HG03175 (cell line): ENCODE results near the gene TRPV4.

Experiments
- ATAC-seq: cut with Tn5 transposase; IDR thresholded peaks from one replicate; pipeline ENCODE4 v1.9.1; 2021; ENCODE audit warnings: mild to moderate bottlenecking, moderate library complexity; ENCODE audit not compliant: unreplicated experiment

TRPV4 gene

DNA sequence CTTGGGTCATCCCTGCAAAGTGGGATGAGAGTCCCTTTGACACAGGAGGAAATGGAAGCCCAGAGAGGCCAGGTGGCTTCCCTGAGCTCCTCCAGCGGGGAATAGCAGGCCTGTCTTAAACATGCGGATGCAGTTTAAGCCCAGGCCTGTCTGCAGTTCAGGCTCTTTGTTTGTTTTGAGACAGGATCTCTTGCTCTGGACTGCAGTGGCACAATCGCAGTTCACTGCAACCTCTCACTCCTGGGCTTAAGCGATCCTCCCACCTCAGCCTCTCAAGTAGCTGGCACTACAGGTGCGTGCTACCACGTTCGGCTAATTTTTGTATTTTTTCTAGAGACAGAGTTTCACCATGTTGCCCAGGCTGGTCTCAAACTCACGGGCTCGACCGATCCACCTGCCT lies 3.5 kb downstream of the TRPV4 start:
- no peak for ATAC-seq

GRCh38 chr12:109828754-109829511 lies 4.3 kb downstream of the TRPV4 start:
- ATAC-seq = no peak

- no peak for ATAC-seq
Observed at GRCh38 chr12:109827566-109828550, 5.3 kb downstream of the TRPV4 start.

DNA sequence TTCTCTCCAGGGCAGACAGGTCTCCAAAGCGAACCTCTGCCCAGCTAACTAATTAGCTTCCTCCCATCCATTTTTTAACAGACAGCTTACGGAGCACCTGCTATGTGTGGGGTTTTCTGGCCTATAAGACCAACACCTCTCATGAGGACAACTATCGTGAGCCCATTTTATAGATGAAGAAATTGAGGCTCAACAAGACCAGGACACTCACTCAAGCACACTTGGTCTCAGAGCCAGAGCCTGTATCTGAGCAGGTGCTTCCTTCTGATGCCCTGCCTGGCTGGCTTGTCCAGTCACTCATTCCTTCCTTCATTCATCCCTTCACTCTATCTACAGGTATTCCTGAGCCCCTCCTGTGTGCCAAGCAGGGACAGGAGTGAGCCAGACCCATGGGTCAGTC lies 6.1 kb downstream of the TRPV4 start:
- ATAC-seq = no peak

- ATAC-seq = no peak
Observed at GRCh38 chr12:109824731-109825130, 8.5 kb downstream of the TRPV4 start.

GRCh38 chr12:109822951-109823411 lies 10.2 kb downstream of the TRPV4 start:
- ATAC-seq = no peak

DNA sequence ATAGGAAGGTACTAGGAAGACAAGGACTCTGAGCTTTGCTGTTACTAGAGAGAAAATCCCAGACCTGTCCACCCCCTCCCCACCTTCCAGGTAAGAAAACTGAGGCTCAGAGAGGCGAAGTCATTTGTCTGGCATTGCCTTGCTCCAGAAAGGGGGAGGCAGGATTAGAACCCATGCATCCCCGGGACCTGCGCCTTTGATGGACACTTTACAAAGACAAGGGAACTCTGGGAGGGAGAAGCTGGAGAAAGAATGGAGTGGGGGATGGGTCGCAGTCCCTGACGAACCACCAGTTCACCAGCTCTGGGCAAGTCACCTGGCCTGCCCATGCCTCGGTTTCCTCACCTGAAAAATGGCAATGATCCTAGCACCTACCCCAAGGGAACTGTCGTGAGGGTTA lies 10.8 kb downstream of the TRPV4 start:
- no peak for ATAC-seq

DNA sequence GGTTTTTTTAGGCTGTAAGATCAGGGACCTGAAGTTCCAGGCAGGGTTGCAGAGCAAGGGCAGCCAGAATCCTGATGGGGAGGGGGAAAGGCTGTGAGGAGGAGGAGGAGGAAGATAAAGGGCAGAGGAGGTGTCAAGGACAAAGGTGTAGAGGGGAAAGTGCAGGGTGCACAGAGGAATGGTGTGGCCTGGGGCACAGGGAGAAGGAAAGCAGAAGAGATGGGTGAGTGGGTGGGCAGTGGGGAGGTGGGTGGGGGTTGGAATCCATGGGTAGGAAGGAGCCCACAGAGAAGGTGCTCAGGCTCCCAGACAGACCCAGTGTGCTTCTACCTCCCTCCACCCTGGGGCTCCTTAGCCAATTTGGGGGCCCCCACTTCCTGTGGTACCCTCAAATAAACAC lies 11.2 kb downstream of the TRPV4 start:
- ATAC-seq = no peak

- no peak for ATAC-seq
Observed at GRCh38 chr12:109820816-109821381, 12.3 kb downstream of the TRPV4 start.

DNA sequence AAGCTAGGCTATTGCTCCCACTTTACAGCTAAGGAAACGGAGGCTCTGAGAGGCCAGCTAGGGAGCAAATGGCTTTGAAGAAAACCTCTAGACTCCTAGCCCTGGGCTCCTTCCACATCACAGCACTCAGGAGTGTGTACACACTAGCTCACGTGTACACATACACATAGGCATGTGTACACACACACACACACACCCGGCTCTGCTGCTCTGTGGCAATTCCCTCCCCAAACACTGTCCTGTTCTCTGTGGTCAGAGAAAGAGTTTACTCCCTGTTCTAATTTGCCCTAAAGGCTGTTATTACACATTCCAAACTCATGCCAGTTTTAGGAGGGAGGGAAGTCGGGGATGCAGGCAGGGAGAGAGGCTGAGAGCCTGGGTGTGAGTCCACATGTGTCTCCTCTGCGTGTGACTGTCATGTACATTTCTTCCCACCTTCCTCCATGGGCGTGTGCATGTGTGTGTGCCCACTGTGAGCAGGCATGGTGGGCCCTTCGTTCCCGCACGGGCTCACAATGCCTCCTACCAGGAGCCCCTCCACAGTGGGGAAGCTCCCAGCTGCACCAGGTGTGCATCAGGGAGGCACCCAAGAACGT lies 14.2 kb downstream of the TRPV4 start:
- no peak for ATAC-seq

GRCh38 chr12:109818253-109818652 lies 14.9 kb downstream of the TRPV4 start:
- ATAC-seq = no peak

GRCh38 chr12:109817627-109818231 lies 15.5 kb downstream of the TRPV4 start:
- no peak for ATAC-seq

DNA sequence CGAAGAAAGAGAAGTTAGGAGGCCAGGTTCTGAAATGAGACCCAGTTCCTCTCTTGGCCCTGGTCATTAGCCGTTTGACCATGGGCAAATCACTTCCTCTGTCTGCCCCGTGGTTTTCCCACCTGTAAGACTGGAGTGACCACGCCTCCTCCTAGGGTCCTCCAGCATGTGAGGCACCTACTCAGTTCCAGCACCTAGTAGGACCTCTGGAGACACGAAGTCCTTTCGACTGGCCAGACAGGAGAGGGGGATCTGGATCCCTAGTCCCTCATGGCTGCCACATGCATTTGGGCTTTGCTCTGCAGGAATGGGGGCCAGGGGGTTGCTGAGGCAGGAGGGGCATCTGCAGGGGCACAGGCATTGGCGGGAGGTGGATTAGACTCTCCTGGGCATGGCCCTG lies 16.3 kb downstream of the TRPV4 start:
- ATAC-seq = no peak

GRCh38 chr12:109815757-109816617 lies 17.2 kb downstream of the TRPV4 start:
- ATAC-seq = no peak

- no peak for ATAC-seq
Observed at GRCh38 chr12:109815225-109815624, 18.0 kb downstream of the TRPV4 start.

GRCh38 chr12:109814600-109815150 lies 18.5 kb downstream of the TRPV4 start:
- no peak for ATAC-seq

GRCh38 chr12:109813810-109814416 lies 19.3 kb downstream of the TRPV4 start:
- no peak for ATAC-seq

- ATAC-seq = no peak
Observed at GRCh38 chr12:109811624-109811995, 21.6 kb downstream of the TRPV4 start.
